HG03103 (cell line): ENCODE measurements around the gene KSR1.
"Not testable (repeated sequence)": the region's sequence is repeated elsewhere in the genome, so short reads cannot be mapped to it uniquely, and the experiment has no call there.

Experiments used
- ATAC-seq: cut with Tn5 transposase; IDR thresholded peaks from one replicate; pipeline ENCODE4 v1.9.1; 2021; ENCODE audit warnings: low read depth; ENCODE audit not compliant: unreplicated experiment

Gene KSR1

DNA sequence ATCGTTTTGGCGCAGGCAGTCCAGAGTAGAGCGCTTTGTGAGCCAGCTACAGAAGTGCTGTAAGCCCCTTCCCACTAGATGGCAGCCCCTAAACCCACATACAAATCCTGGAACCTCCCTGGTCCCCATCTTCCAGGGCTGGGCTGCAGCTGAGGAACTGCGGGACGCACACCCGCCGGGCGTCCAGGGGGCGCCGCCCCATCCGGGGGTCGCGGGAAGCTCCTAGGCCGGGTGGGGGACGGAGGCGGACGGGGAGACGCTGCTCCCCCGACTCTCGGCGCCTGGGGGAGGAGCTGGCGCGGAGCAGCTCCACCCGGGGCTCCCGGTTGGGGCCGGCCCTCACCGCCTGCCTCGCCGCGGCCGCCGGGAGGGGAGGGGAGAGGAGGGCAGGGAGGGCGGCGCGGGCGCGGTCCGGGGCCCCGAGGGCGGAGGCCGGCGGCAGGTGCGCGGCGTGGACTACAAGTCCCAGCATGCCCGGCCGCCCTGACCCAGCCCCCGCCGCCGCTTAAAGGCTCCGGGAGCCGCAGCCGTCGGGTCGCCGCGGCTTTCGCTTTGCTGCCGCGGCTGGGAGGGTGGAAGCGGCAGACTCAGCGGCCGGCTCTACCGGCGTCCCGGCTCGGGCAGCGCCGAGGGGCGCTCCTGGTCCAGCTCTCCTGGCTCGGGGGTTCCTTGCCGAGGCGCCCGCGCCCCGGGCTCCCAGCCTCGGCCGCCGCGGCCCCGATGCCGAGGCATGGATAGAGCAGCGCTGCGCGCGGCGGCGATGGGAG is at the start of gene KSR1:
Gene KSR1 (plus strand): TSS at position 535 of the 767 bp plus-strand sequence. CDS start 196 bp downstream, at position 731.
- peak; percentile 83 for ATAC-seq

DNA sequence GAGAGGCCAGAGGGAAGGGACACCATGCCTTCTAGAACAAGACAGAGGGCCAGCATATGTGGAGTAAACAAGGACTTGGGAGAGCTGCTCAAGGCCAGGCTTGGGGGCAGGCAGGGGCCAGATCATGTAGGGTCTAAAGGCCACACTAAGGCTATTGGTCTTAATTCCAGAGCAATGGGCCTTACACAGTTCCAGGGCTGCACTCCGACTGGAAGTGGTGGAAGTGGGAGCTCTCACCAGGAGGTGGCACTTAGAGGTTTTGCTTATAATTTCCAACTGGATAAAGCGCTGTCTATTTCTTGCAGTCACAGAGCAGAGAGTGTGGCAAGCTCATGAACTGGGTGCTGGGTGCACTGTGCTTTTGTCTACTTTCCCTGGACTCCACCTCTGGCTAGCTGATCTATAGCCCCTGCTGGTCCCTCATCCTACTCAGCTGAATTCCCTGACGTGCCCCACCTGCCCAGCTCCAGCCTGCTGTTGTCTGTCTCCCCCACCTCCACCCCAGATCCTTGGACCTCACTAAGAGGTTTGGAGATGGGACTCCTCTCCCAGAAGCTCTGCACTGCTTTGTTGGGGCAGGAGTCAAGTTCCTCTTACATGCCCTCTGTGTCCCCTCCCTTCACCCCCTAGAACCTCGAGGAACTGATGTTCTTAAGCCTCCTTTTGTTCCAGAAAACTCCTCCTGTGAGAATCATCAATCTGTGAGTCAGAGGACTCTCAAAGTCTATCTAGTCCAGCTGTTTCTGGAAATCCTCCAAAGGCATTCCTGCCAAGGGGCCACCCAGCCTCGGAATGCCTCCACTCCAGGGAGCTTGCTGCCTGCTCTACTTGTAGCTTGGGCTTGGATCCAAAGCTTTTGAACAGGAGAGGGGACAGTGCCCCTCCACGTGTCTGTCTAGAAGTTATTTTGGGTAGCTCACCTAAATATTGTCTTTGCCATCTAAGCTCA is 48.1 kb upstream of the KSR1 start:
- ATAC-seq = no peak

DNA sequence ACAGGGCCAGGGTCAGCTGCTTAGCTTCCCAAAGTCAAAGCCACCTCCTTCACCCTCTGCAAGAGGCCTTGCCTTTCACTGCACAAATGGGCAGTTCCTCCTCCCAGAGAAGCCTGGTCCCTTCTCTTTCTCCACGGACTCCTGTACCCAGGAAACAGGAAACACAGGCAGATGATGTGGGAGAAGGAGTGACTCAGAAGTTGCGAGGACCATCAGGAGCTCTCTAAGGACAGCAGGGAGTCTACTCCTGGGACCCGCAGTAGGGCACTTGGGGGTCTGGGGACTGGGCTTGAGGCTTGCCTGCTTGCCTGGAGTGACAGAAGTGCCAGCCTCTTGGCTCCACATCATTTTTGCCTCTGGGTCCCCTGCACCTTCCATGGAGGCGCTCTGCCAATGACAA is 47.4 kb upstream of the KSR1 start:
- no peak for ATAC-seq

DNA sequence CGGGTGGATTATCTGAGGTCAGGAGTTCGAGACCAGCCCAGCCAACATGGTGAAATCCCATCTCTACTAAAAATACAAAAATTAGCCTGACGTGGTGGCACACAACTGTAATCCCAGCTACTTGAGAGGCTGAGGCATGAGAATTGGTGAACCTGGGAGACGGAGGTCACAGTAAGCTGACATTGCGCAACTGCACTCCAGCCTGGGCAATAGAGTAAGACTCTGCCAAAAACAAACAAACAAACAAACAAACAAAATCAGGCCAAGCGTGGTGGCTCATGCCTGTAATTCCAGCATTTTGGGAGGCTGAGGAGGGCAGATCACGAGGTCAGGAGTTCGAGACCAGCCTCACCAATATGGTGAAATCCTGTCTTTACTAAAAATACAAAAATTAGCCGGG is 44.1 kb upstream of the KSR1 start:
- ATAC-seq = not testable (repeated sequence)

DNA sequence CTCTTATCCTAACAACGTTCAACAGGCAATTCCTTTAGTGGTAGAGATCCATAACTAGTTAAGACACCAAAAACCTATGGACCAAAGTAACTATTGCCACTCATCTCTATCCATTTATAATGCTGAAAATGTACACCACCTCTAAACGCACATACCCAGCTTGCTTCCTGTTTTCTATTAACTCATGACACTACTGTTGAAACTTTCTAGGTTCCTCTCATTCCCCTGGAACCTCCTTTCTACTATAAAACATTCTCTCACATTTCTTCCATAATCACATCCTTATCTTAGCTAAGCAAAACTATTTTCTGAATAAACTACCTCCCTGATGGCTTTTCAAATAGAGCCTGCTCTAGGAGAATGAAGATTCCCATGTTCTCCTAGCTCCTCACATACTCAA is 42.9 kb upstream of the KSR1 start:
- no peak for ATAC-seq

GRCh38 chr17:27413792-27414191 is 42.5 kb upstream of the KSR1 start:
- ATAC-seq = no peak

GRCh38 chr17:27414271-27414670 is 42.0 kb upstream of the KSR1 start:
- no peak for ATAC-seq

DNA sequence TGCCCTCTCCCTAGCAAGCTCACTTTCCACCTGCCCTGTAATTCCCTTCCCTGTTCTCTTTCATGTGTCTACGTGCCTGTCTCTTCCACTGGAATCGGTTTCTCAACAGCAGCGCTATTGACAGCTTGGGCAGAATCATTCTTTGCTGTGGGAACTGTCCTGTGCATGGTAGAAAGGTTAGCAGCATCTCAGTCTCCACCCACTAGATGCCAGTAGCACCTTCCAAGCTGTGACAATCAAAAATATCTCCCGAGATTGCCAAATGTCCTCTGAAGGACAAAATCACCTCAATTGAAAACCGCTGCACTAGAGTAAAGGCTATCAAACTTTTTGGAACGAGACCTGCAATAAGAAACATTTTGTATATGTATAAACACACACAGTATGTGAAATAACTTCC is 41.6 kb upstream of the KSR1 start:
- no peak for ATAC-seq

DNA sequence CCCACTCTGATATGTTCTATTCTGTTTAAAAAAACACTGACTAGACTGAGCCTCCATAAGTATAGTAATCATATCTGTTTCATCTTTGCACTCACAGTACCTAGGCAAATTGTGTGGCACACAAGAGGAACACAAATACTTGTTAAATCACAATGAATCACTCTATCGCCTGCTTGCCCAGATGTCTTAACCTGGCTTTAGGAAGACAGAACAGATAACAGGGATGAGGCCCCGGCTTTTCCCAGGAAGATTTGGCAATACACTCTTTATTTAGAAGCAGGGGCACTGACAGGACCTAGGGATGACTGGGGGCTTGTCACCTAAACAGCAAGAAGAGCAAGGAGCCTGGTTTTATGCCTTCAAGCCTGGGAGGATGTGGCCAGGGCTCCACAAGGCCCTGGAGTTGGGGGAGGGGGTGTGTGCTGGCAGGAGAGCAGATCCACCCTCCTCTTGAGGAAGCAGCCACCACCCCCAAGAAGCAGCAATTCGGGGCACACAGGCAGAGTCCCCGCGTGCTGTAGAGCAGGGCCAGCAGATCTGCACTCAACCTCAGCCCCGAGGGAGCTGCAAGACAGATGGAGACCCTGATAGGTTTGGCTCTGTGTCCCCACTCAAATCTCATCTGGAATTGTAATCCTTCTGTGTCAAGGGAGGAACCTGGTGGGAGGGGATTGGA is 41.0 kb upstream of the KSR1 start:
- ATAC-seq = no peak

- ATAC-seq = no peak
These were observed 38.5 kb upstream of the KSR1 start for GRCh38 chr17:27417596-27418365.

GRCh38 chr17:27418366-27418615 is 38.0 kb upstream of the KSR1 start:
- no peak for ATAC-seq

GRCh38 chr17:27419156-27419555 is 37.1 kb upstream of the KSR1 start:
- ATAC-seq = no peak

DNA sequence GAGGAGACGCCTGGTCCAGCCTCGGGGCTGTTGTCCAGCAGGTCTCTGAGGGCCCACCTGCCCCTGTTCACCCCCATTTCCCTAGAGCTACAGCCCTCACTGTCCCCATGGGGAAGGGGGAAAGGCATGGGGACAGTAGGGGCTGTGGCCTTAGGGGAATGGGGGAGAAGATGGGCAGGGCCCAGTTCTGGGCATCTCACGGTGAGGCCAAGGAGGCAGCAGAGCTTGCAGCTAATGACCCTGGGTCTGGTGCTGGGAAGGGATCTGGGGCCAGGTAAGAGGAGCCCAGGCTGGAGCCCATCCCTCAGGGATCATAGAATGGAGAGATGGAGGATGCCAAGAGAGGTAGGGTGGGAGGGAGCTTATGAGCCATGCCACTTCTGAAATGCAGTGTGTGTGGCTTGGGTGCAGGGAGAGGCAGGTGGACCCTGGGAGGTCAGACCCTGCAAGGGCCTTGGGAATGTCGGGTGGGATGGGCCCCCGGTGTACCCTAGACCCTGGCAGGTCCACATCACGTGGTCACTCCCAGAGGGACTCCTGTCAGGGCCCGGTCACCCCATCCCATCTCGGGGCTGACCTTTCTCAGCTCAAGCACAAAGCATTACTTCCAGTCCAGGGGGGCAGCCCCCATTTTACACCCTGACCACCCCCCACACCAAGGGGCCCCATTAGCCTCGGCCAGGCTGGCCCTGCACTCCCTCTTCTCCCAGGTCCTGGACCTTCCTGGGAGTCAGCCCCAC is 35.9 kb upstream of the KSR1 start:
- no peak for ATAC-seq

- no peak for ATAC-seq
These were observed 35.1 kb upstream of the KSR1 start for GRCh38 chr17:27421111-27421510.

- ATAC-seq = not testable (repeated sequence)
These were observed 34.6 kb upstream of the KSR1 start for GRCh38 chr17:27421626-27422025.

- ATAC-seq = no peak
These were observed 33.6 kb upstream of the KSR1 start for GRCh38 chr17:27422601-27423000.

DNA sequence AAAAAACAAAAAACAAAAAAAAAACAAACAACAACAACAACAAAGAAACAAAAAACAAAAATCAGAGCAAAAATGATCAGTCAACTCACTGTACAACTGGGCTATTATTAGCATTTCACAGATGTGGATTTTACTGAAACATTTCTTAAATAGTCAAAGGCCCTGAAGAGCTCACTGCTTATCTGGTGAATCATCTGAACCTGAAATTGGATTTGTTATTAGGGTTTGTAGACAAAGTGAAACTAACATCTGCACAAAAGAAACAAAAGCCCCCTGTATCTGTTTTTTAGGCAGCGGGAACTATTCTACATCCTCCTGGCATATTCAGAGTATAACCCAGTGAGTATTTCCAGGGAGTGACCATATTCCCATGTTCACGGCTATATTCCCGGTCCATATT is 32.6 kb upstream of the KSR1 start:
- ATAC-seq = no peak

GRCh38 chr17:27424516-27424915 is 31.7 kb upstream of the KSR1 start:
- ATAC-seq = no peak

GRCh38 chr17:27424941-27425340 is 31.3 kb upstream of the KSR1 start:
- ATAC-seq = no peak

- ATAC-seq = not testable (repeated sequence)
These were observed 30.7 kb upstream of the KSR1 start for GRCh38 chr17:27425571-27425970.
